ENCODE data around the gene PODXL2.
"Not testable (repeated sequence)": the region's sequence is repeated elsewhere in the genome, so short reads cannot be mapped to it uniquely, and the experiment has no call there.

Gene PODXL2

DNA sequence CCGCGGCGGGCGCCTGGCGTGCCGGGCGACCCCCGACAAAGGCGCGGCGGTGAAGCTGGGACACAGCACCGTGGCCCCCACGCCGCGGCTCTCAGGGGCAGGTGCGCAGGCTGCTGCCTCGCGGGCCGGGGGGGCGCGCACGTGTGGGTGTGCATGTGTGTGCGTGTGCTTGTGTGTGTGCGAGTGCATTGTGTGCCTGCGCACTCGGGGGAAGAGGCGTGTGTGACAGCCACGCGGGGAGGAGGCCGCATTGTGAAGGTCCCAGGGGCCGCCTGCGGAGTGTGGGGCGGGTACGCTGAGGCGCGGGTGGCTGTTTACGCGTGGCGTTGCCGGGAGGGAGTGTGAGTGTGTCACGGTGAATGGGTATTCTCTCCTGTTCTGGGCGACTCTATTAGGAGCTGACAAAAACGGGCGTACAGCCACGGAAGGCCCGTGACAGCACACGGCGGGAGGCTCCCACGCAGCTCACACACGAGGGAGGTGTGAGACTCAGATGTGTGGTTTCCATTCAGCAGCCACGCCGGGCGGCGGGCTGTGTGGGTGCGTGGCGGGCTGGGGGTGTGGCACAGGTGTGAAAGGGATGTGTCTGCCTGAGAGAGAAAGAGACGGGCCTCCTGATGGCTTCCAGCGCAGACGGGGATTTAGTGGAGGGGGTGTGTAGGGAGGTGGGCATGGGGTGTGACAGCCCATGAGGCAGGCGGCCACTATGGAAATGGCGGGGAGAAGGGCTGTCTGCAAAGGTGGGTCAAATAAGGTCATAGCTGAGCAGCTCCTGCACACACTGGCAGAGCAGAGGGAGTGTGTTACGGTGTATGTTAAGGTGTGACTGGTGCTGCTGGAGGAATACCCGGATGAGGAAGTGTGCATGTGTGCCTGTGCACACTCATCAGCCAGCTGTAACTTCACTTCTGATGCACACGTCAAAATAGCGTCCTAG, 750 bp downstream of the PODXL2 start:
- DNase-seq, result no peak

DNA sequence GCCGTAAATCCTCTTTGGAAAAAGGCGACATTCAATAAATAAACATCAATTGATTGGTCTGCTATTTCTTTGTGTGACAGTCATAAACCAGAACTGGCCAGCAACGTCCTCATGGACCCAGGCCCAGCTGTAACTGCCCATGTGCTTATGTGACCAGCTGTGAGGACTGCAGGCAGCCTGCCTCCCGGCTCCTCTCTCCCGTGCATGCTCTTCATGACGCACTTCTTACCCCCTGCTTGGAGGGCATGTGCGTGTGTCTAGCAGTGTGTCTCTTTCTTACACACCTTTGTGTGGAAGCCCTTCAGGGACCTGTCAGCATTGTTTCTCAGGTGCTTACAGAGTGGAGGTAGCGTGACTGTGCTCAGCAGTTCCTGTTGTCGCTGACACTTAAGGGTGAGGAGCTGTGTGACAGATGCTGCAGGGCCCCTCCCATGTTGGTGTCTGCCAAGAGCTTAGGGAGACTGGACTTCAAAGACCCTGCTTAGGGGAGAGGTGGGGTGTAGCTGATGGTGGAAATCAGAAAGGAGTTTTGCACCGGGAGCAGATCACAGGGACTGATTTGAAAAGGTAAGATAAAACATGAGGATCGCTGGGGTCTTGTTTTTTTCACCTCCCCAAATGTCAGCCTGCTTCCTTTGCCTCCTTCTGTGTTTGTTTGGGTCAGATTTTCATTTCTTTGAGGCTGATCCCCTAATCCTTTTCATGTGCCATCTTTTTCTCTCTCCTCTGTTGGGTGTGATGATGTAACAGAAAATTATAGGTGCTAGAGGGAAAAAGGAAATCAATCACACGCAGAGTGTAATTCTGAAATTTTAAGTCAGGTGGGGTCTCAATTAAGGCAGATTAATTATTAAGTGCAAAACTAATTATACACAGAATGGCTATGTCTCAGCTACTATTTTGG, 2.1 kb downstream of the PODXL2 start:
- DNase-seq, result no peak

GRCh38 chr3:127632035-127632820, 3.2 kb downstream of the PODXL2 start:
- no peak for DNase-seq

- no peak for DNase-seq
These were observed 5.7 kb downstream of the PODXL2 start for GRCh38 chr3:127634653-127635052.

DNA sequence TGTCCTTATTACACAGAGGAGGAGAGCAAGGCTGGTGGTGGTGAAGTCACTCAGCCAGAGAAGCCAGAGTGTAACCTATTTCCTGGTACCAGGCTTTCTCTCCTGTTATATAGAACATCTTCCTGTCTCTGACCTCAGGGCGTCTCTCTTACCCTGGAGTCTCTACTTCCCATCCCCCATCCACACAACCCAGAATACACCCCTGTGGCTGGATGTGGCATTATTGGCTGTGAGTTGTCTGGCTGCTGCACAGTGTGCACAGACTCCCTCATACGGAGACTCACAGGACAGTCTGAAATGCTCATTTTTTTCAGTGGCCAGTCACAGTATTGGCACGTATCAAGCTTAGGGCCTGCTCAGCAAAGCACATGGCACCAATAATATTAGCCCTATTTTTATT, 8.6 kb downstream of the PODXL2 start:
- peak; percentile 38 for DNase-seq

DNA sequence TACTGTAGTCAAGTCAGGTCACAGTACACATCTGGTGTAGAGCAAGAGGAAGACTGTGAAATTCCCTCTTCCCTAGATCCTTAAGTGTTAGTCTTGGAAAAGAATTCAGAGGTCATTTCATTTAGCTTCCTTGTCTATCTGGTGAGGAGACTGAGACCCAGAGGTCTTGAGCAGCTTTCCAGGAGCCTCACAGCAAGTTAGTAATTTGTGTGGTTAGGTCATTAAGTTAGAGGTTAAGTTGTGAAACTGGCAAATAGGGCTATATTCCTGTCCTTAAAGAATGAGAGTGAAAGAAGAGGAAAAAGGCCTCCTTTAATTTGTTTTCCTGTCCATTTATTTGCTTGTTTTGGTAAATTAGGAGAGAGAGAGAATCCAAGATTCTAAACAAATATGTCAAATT, 9.0 kb downstream of the PODXL2 start:
- DNase-seq, result no peak

- DNase-seq, result peak; percentile 37
These were observed 10.4 kb downstream of the PODXL2 start for GRCh38 chr3:127639173-127640041.

GRCh38 chr3:127640042-127640355, 11.0 kb downstream of the PODXL2 start:
- no peak for DNase-seq

GRCh38 chr3:127644641-127645370, 15.8 kb downstream of the PODXL2 start:
- DNase-seq, result no peak

DNA sequence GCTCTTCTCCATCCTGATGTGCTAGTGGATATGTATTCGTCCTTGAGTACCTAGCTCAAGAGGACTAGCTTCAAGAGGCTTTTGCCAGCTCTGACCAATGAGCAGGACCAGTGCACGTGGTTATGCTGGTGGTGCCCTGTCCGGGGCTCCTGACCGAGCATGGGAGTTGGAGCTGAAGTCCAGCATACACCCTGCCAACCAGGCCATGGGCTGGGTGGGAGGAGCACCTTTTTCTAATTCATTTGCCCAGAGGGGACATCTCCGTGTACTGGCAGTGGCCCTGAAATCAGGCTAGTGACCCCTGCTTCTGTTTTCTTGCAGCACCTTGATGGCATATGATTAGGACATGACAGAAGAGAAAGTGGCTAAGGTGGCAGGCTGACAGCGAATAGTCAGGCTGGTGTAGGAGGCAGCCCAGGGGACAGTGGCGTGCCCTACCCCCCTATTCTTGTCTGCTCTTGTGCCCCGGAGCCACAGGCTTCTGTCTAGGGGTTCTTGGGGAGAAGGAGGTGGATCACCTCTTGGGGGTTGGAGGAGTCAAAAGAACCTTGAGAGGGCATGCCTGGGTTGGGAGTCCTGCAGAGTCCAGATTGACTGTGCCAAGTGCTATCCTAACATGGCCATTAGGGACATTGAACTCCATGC, 16.5 kb downstream of the PODXL2 start:
- DNase-seq, result no peak

- peak; percentile 23 for DNase-seq
These were observed 17.6 kb downstream of the PODXL2 start for GRCh38 chr3:127646501-127647046.

DNA sequence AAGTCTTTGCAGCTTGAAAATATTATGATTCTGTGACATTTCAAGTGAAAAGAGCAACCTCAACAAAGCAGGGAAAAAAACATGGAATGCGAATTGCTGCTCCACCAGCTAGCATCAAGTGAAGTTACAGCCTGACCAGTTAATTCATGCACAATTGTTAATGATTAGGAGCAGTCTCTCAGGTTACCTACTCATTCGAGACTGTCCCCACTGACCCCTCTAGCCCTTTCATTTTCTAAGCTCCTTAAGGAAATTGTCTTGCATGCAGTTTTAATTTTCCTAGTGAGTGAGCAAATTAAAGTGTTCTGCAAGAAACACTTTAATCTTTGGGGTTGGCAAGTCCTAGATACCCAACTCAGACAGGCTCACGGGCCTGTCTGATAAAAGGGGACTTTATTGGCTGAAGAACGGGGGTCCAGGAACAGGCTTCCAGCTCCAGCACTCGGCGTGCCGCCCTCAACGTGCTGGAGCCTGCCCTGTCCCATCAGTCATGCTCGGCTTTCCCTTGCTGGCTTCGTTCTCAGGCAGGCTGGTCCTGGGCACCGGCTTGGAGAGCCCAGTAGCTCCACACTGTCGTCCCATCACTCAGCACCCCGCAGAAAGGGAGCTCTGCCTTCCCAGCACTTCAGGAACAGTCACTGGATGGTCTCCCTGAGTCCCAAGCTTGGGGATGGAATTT, 18.3 kb downstream of the PODXL2 start:
- no peak for DNase-seq

DNA sequence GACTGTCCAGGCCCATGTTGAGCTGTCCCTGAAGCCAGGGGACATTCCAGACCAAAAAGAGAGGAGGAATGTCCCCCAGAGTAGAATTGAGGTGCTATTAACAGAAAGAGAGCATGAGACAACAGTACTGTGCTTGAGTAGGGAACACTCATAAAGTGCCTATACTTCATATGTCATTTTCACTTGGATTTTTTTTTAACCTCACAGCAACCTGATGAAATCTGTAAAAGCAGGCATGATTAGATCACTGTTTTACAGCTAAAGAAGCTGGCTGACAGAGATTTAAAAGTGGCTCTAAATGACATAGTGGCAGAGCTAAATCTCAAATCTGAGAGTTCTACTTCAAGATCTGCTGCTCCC, 18.8 kb downstream of the PODXL2 start:
- no peak for DNase-seq

DNA sequence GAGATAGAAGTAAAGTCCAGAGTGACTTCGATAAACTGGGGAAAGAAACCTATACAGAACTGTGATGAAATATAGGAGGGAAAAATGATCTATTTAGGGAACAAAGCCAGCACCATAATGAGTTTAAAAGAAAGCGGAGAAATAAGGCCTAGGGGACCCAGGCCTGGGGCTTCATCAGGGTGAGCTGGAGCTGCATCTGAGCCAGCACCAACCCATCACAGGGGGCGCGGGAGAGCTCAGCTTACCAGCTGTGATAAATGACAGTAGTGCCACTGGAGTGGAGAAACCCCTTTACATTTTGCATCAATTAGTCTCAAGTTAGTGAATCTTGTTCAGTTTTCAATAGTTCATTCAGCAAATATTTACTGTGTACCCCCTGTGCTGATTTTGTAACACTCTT, 21.3 kb downstream of the PODXL2 start:
- DNase-seq, result no peak

DNA sequence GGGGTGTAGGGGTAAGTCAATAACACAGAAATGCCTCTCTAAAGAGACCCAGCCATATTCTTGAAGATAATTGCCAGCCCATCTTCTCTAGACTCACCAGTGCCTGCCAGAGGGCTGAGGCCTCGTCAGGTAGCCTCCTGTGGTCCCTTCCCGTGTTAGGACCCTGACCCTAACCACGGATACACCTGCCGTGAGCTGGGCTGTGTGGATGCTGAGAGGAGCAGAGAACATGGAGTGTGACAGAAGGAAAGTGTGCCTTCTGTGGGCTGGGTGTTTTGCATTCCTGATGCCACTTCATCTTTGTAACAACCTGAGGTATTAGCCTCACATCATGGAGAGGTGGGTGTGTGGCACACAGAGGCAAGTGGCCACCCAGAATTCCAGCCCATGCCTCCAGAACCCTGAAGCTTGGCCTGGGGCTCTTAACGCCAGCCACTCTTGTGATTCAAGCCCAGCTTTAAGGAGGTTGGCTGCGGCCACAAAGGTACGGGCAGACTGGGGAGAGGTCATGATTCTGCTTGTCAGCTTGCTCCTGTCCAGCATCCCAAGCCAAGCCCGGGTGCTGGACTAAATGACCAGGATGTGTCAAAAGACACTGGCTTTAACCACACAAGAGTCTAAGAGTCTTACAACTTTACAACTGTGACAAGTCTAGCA, 22.7 kb downstream of the PODXL2 start:
- no peak for DNase-seq

DNA sequence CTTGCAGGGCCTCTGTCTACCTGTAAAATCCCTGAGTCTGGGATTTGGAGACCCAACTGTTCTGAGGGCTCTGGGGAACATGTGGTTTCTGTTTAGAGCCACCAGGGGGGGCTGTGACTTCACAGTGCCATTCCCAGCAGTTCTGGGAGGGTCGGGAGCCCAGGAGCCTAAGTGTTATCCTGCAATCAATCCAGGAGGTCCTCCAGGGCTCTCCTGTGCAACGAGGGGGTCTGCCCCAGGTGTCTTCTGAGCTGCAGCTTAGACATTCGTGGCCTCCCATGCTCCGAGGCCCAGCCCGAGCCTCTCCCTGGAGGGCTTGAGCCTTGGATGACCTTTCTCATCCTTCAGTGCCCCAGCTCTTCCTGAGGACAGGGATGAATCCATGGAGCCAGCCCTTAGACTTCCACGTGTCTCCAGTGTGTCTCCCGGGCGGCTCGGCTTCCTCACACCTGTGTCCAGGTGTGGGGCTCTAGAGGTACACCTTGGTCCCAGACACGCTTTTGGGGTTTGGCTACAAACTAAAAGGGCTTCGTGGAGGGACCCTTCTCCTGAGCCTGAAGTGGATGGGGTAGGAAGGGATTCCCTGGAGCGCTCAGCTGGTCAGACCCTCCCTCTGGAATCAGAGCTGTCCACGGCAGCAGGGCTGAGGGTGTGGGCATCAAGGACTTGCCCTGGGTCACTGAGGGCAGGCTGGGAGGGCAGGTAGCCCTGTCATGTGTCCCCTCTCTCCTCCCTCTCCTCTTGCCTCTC, 23.4 kb downstream of the PODXL2 start:
- peak; percentile 59 for DNase-seq

GRCh38 chr3:127654374-127654773, 25.4 kb downstream of the PODXL2 start:
- no peak for DNase-seq

GRCh38 chr3:127654993-127655392, 26.0 kb downstream of the PODXL2 start:
- not testable (repeated sequence) for DNase-seq

Data from fibroblast of skin of back (primary cell).